ENCODE measurements around the gene FREM3.

The FREM3 gene

GRCh38 chr4:143617994-143618679 lies 82.3 kb downstream of the FREM3 start:
- no peak overlapping the region for H3K4me3 ChIP-seq (ENCODE audit: low read depth, low read length)
- no peak for TF ChIP-seq CTCF (IDR thresholded peaks at IDR 0.05; ENCODE audit: insufficient read depth, low read depth, low read length, missing control alignments)
- DNase-seq (ENCODE audit: low read depth) = peak; percentile 2

- peak; percentile 50 for DNase-seq (ENCODE audit: low read depth)
- TF ChIP-seq CTCF (IDR thresholded peaks at IDR 0.05; ENCODE audit: insufficient read depth, low read depth, low read length, missing control alignments) = no peak
- no peak overlapping the region for H3K4me3 ChIP-seq (ENCODE audit: low read depth, low read length)
Measured at GRCh38 chr4:143616771-143617170, 83.7 kb downstream of the FREM3 start.

GRCh38 chr4:143609492-143609891 lies 91.0 kb downstream of the FREM3 start:
- no peak for TF ChIP-seq CTCF (IDR thresholded peaks at IDR 0.05; ENCODE audit: insufficient read depth, low read depth, low read length, missing control alignments)
- no peak for DNase-seq (ENCODE audit: low read depth)

GRCh38 chr4:143606480-143606879 lies 94.0 kb downstream of the FREM3 start:
- no peak overlapping the region for H3K4me3 ChIP-seq (ENCODE audit: low read depth, low read length)
- TF ChIP-seq CTCF (IDR thresholded peaks at IDR 0.05; ENCODE audit: insufficient read depth, low read depth, low read length, missing control alignments) = no peak

More at GRCh38 chr4:143609492-143609891, 91.0 kb downstream of the FREM3 start:
- H3K4me3 ChIP-seq (ENCODE audit: low read depth, low read length) = no peak overlapping the region

GRCh38 chr4:143599827-143600226 lies 100.6 kb downstream of the FREM3 start:
- DNase-seq (ENCODE audit: low read depth) = no peak
- no peak overlapping the region for H3K4me3 ChIP-seq (ENCODE audit: low read depth, low read length)
- no peak for TF ChIP-seq CTCF (IDR thresholded peaks at IDR 0.05; ENCODE audit: insufficient read depth, low read depth, low read length, missing control alignments)

More at GRCh38 chr4:143606480-143606879, 94.0 kb downstream of the FREM3 start:
- DNase-seq (ENCODE audit: low read depth) = no peak

- no peak overlapping the region for H3K4me3 ChIP-seq (ENCODE audit: low read depth, low read length)
- no peak for DNase-seq (ENCODE audit: low read depth)
- TF ChIP-seq CTCF (IDR thresholded peaks at IDR 0.05; ENCODE audit: insufficient read depth, low read depth, low read length, missing control alignments) = no peak
Measured at GRCh38 chr4:143598816-143599215, 101.7 kb downstream of the FREM3 start.

- no peak for TF ChIP-seq CTCF (IDR thresholded peaks at IDR 0.05; ENCODE audit: insufficient read depth, low read depth, low read length, missing control alignments)
- no peak for DNase-seq (ENCODE audit: low read depth)
- H3K4me3 ChIP-seq (ENCODE audit: low read depth, low read length) = no peak overlapping the region
Measured at GRCh38 chr4:143597276-143597675, 103.2 kb downstream of the FREM3 start.

All from GM12865 (cell line).